Fibroblast of skin of abdomen (primary cell): ENCODE measurements around the gene TOPBP1.
"Not testable (repeated sequence)": the region's sequence is repeated elsewhere in the genome, so short reads cannot be mapped to it uniquely, and the experiment has no call there.

ENCODE experiments used
- DNase-seq: peaks from one replicate; pipeline ENCODE4 v3.0.0-alpha.2; 2013

The TOPBP1 gene

GRCh38 chr3:133570139-133570936, 91.4 kb downstream of the TOPBP1 start:
- peak; percentile 92 for DNase-seq

- DNase-seq, result peak; percentile 76
Observed at GRCh38 chr3:133568294-133569014, 93.3 kb downstream of the TOPBP1 start.

GRCh38 chr3:133563816-133564215, 97.9 kb downstream of the TOPBP1 start:
- DNase-seq, result peak; percentile 12

- peak; percentile 83 for DNase-seq
Observed at GRCh38 chr3:133563186-133563591, 98.6 kb downstream of the TOPBP1 start.

GRCh38 chr3:133562376-133562775, 99.4 kb downstream of the TOPBP1 start:
- DNase-seq, result no peak

GRCh38 chr3:133561679-133562078, 100.1 kb downstream of the TOPBP1 start:
- no peak for DNase-seq

- not testable (repeated sequence) for DNase-seq
Observed at GRCh38 chr3:133551589-133551988, 110.2 kb downstream of the TOPBP1 start.
